ENCODE measurements around the gene SMIM30. TPM values are rescaled to one million over a fixed set of nuclear protein-coding genes. Genes with fewer than 3 reads are reported as not detected.
"Not testable (repeated sequence)": the region's sequence is repeated elsewhere in the genome, so short reads cannot be mapped to it uniquely, and the experiment has no call there.

The SMIM30 gene
- 10.1 TPM for total RNA-seq (2021; ENCODE audit: unreplicated experiment)
- polyA plus RNA-seq (2012; ENCODE audit: insufficient read length) = 6.6 TPM
- Bru-seq, nascent RNA = percentile 58 among the genes with signal in this experiment
- BruChase-seq, experiment 1, labeled RNA remaining after a 2-hour chase = percentile 60 among the genes with signal in this experiment
- BruChase-seq, experiment 2, labeled RNA remaining after a 6-hour chase = percentile 82 among the genes with signal in this experiment
- long read RNA-seq, partial matches to known transcripts = 0 of 8 reads
- long read RNA-seq, other reads (novel, unspliced or antisense) = 5 of 8 reads

GRCh38 chr7:113118074-113118959, at the start of gene SMIM30:
Gene SMIM30, minus strand, starts transcription at chr7:113118554. Its CDS starts 976 bp downstream, at chr7:113117578.
- Histone ChIP-seq H3K27ac (ENCODE audit: low read length) (peak within 1 kb of the TSS; percentile 70; the same call in 1 of the 2 replicates), H3K4me3 (ENCODE audit: low read depth in 2 of 2, low read length in 2 of 2) (peak within 1 kb of the TSS; percentile 65 to 82), H3K9me3 (ENCODE audit: control insufficient read depth, insufficient read depth, low read depth, low read length) (no peaks in the 10 kb centered on the region), H3K36me3 (ENCODE audit: control insufficient read depth, insufficient read depth, low read length) (no peaks in the 10 kb centered on the region; the same call in 1 of the 2 replicates), H3K4me1 (ENCODE audit: control insufficient read depth, insufficient read depth, low read length) (no peaks in the 10 kb centered on the region), H3K27me3 (ENCODE audit: control insufficient read depth, insufficient read depth, low read length) (no peaks in the 10 kb centered on the region)
- ATAC-seq (peak; percentile 100), DNase-seq (ENCODE audit: low read depth, low spot score) (peak; percentile 90)
- TF ChIP-seq CTCF (IDR thresholded peaks at IDR 0.05) (no peak), TCF7L2 (IDR thresholded peaks at IDR 0.05; ENCODE audit: low read depth, low read length) (0 out of 2 replicates have a peak, but pooled peaks have one; percentile 51), SIN3A (IDR thresholded peaks at IDR 0.05; ENCODE audit: borderline replicate concordance, insufficient read depth, low read depth, low read length) (no peak), REST (IDR thresholded peaks at IDR 0.05; ENCODE audit: insufficient read depth in 1 of 2, low read depth in 2 of 2, low read length in 1 of 2) (no peak), POLR2AphosphoS5 (IDR thresholded peaks at IDR 0.05; ENCODE audit: low read depth, low read length) (peak; percentile 63; the same call in 1 of the 2 replicates)
- ChIA-PET CTCF (no interaction called here), POLR2A (no interaction called here)
- TSS peak; percentile 92 for BruUV-seq (replicated peaks)
- intact Hi-C loops (cut with micrococcal nuclease; ENCODE audit: unreplicated experiment) = no loop called here
- in situ Hi-C loops (cut with HindIII; ENCODE audit: low pct_unique_long_range_greater_than_20kb, low sequenced_read_pairs) = no loop called here

GRCh38 chr7:113166176-113166575, 47.8 kb upstream of the SMIM30 start:
- CTCF ChIA-PET; H3K4me1 ChIP-seq (ENCODE audit: control insufficient read depth, insufficient read depth, low read length); H3K9me3 ChIP-seq (ENCODE audit: control insufficient read depth, insufficient read depth, low read depth, low read length); BruUV-seq (replicated peaks); intact Hi-C loops (cut with micrococcal nuclease; ENCODE audit: unreplicated experiment); H3K36me3 ChIP-seq (ENCODE audit: control insufficient read depth, insufficient read depth, low read length); H3K27ac ChIP-seq (ENCODE audit: low read length); in situ Hi-C loops (cut with HindIII; ENCODE audit: low pct_unique_long_range_greater_than_20kb, low sequenced_read_pairs); POLR2A ChIA-PET; ATAC-seq; DNase-seq (ENCODE audit: low read depth, low spot score); H3K27me3 ChIP-seq (ENCODE audit: control insufficient read depth, insufficient read depth, low read length); H3K4me3 ChIP-seq (ENCODE audit: low read depth in 2 of 2, low read length in 2 of 2): not testable (repeated sequence)
